ENCODE measurements around the gene LILRA5. TPM values are rescaled to one million over a fixed set of nuclear protein-coding genes. Genes with fewer than 3 reads are reported as not detected.

The LILRA5 gene
- polyA plus RNA-seq, 1 of the 3 experiments (the other 2 are of a cell fraction) = not detected

DNA sequence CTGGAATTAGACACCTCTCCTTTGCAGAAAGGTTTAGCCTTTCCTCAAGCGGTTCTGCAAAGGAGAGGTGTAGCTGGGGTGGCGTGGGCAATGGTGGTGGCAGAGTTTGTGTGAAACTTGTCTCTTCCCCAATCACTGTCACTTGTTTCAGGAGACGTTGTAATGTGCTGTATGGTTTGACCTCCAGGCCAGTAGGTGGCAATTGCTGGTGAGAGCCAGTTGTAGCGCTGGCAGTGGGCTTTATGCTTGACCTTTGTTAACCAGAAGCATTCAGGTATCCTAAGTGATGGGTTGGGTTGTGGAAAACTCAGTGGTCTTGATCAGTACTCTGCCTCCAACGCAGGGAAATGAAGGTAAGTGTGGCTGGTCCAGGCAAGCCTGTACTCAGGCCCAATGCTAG is 12.7 kb upstream of the LILRA5 start:
- H2AFZ ChIP-seq (ENCODE audit: low read depth) = no peak overlapping the region
- no peaks in the 10 kb centered on the region for H3K79me2 ChIP-seq (ENCODE audit: insufficient read depth)
- no peak overlapping the region for H3K4me3 ChIP-seq (ENCODE audit: low read depth in 2 of 2, low read length in 1 of 2)
- CTCF ChIA-PET = interaction anchor here (0.8 to 2.2 kb wide), 7 partner anchors 12 to 104 kb away, joined by 3 to 6 read pairs (median 3); partner anchors contain the start of genes LILRA4 and LILRA5
- no peaks in the 10 kb centered on the region for H3K36me3 ChIP-seq (replicated peaks in 1 of 2; ENCODE audit: control insufficient read depth in 1 of 2, insufficient read depth in 2 of 2, low read length in 1 of 2)
- WGBS (ENCODE audit: low lambda C conversion rate) = 16% methylated on average over 5 of the region's 5 CpGs
- H3K9ac ChIP-seq = no peak overlapping the region
- H3K4me2 ChIP-seq = no peak overlapping the region
- H3K9me3 ChIP-seq = no peaks in the 10 kb centered on the region
- no peaks in the 10 kb centered on the region for H3F3A ChIP-seq (replicated peaks; ENCODE audit: insufficient read depth)
- H3K27ac ChIP-seq (ENCODE audit: low read depth in 2 of 2, low read length in 1 of 2) = no peak overlapping the region
- H3K4me1 ChIP-seq (ENCODE audit: control insufficient read depth in 1 of 2, insufficient read depth in 2 of 2, low read depth in 1 of 2, low read length in 1 of 2) = no peaks in the 10 kb centered on the region
- no peak for DNase-seq
- H3K27me3 ChIP-seq (ENCODE audit: insufficient read depth) = peaks cover 47% of the 10 kb centered on the region
- no peaks in the 10 kb centered on the region for H4K20me1 ChIP-seq (ENCODE audit: insufficient read depth)
- POLR2A ChIA-PET = no interaction called here
- TF ChIP-seq SMC3 (IDR thresholded peaks at IDR 0.05; ENCODE audit: low read depth, low read length) = no peak
- TF ChIP-seq, protein P1, sequence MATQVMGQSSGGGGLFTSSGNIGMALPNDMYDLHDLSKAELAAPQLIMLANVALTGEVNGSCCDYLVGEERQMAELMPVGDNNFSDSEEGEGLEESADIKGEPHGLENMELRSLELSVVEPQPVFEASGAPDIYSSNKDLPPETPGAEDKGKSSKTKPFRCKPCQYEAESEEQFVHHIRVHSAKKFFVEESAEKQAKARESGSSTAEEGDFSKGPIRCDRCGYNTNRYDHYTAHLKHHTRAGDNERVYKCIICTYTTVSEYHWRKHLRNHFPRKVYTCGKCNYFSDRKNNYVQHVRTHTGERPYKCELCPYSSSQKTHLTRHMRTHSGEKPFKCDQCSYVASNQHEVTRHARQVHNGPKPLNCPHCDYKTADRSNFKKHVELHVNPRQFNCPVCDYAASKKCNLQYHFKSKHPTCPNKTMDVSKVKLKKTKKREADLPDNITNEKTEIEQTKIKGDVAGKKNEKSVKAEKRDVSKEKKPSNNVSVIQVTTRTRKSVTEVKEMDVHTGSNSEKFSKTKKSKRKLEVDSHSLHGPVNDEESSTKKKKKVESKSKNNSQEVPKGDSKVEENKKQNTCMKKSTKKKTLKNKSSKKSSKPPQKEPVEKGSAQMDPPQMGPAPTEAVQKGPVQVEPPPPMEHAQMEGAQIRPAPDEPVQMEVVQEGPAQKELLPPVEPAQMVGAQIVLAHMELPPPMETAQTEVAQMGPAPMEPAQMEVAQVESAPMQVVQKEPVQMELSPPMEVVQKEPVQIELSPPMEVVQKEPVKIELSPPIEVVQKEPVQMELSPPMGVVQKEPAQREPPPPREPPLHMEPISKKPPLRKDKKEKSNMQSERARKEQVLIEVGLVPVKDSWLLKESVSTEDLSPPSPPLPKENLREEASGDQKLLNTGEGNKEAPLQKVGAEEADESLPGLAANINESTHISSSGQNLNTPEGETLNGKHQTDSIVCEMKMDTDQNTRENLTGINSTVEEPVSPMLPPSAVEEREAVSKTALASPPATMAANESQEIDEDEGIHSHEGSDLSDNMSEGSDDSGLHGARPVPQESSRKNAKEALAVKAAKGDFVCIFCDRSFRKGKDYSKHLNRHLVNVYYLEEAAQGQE (IDR thresholded peaks at IDR 0.05; ENCODE audit: low read depth, low read length) = no peak
- no peak for TF ChIP-seq GABPA (IDR thresholded peaks at IDR 0.05; ENCODE audit: low read depth)
- TF ChIP-seq USF2 (IDR thresholded peaks at IDR 0.05; ENCODE audit: borderline replicate concordance, low read depth, low read length) = no peak
- TF ChIP-seq, protein P2, sequence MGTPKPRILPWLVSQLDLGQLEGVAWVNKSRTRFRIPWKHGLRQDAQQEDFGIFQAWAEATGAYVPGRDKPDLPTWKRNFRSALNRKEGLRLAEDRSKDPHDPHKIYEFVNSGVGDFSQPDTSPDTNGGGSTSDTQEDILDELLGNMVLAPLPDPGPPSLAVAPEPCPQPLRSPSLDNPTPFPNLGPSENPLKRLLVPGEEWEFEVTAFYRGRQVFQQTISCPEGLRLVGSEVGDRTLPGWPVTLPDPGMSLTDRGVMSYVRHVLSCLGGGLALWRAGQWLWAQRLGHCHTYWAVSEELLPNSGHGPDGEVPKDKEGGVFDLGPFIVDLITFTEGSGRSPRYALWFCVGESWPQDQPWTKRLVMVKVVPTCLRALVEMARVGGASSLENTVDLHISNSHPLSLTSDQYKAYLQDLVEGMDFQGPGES (IDR thresholded peaks at IDR 0.05; ENCODE audit: low read depth, low read length) = no peak
- TF ChIP-seq, protein P3, sequence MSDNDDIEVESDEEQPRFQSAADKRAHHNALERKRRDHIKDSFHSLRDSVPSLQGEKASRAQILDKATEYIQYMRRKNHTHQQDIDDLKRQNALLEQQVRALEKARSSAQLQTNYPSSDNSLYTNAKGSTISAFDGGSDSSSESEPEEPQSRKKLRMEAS (IDR thresholded peaks at IDR 0.05; ENCODE audit: low read depth) = no peak
- TF ChIP-seq FOXM1 (IDR thresholded peaks at IDR 0.05; ENCODE audit: low read depth) = no peak
- TF ChIP-seq NFIC (IDR thresholded peaks at IDR 0.05; ENCODE audit: borderline replicate concordance) = no peak
- TF ChIP-seq EZH2phosphoT487 (IDR thresholded peaks at IDR 0.05; ENCODE audit: borderline replicate concordance, low read depth) = no peak
- no peak for TF ChIP-seq RAD21 (IDR thresholded peaks at IDR 0.05; ENCODE audit: low read length)
- TF ChIP-seq TCF12 (IDR thresholded peaks at IDR 0.05) = no peak
- TF ChIP-seq NRF1 (IDR thresholded peaks at IDR 0.05; ENCODE audit: low read depth, low read length) = no peak
- no peak for TF ChIP-seq SIN3A (IDR thresholded peaks at IDR 0.05; ENCODE audit: borderline replicate concordance, low read depth, low read length)
- no peak for TF ChIP-seq RCOR1 (IDR thresholded peaks at IDR 0.05; ENCODE audit: low read length)
- TF ChIP-seq EP300 (IDR thresholded peaks at IDR 0.05; ENCODE audit: borderline replicate concordance in 1 of 2, low read depth in 1 of 2, low read length in 1 of 2) = no peak
- no peak for TF ChIP-seq TEAD4 (IDR thresholded peaks at IDR 0.05; ENCODE audit: borderline replicate concordance, insufficient read depth)
- no peak for TF ChIP-seq MEF2A (IDR thresholded peaks at IDR 0.05; ENCODE audit: borderline replicate concordance, low read depth)
- TF ChIP-seq CTCF (IDR thresholded peaks at IDR 0.05) = no peak
- no peak for TF ChIP-seq FOXJ3 (CRISPR knock-in tag; IDR thresholded peaks at IDR 0.05)
- H3K9me2 ChIP-seq = no peaks in the 10 kb centered on the region

Data from SK-N-SH (cell line).